Adrenal gland (tissue), 12 donors: ENCODE results near the gene MRPL44. TPM values are rescaled to one million over a fixed set of nuclear protein-coding genes. Genes with fewer than 3 reads are reported as not detected.
A peak's percentile ranks its signal among the peaks of the same experiment; 100 is the strongest.

Source experiments
- DNase-seq, 7 donors: peaks; one replicate each; pipeline ENCODE4 v3.0.0-alpha.2; 2019 to 2020
- H3K27ac ChIP-seq, 5 donors: fragments of 200-600 bp; sonication (generic) in 4 of 5; 1 replicate in 3 of 5; 2 replicates in 2 of 5; pipeline versions ENCODE4 v1.5.1 to v1.8.0; 2016 to 2020; ENCODE audit warnings: mild to moderate bottlenecking in 1 of 5
- H3K27me3 ChIP-seq: fragments of 200-600 bp; 2 replicates; pipeline ENCODE4 v1.8.0; 2021
- H3K36me3 ChIP-seq, 2 donors: fragments of 200-600 bp; replicated peaks in 1 of 2; 1 replicate in 1 of 2; 2 replicates in 1 of 2; pipeline versions ENCODE4 v1.5.1 to v1.8.0; 2018 to 2022
- H3K4me1 ChIP-seq, 2 donors: fragments of 200-600 bp; replicated peaks in 1 of 2; 1 replicate in 1 of 2; 2 replicates in 1 of 2; pipeline versions ENCODE4 v1.5.1 to v1.8.0; 2018 to 2021
- H3K4me3 ChIP-seq, 4 donors: fragments of 200-600 bp; sonication (generic) in 3 of 4; one replicate each; pipeline ENCODE4 v1.5.1; 2016 to 2018
- H3K9me3 ChIP-seq, 3 donors: fragments of 200-600 bp; sonication (generic) in 1 of 3; replicated peaks in 1 of 3; 1 replicate in 2 of 3; 2 replicates in 1 of 3; pipeline versions ENCODE4 v1.5.1 to v1.8.0; 2016 to 2021
- POLR2A ChIP-seq, 2 donors: fragments of 450-650 bp; IDR thresholded peaks; one replicate each; pipeline ENCODE4 v1.6.1; 2017; ENCODE audit warnings: antibody characterized with exemption in 2 of 2, mild to moderate bottlenecking in 2 of 2, moderate library complexity in 1 of 2
- WGBS, 4 donors: extraction: QIAGEN DNeasy Blood & Tissue Kit in 2 of 4; methylation state at CpG; one replicate each; pipeline versions ENCODE4 v1.1.5 to v1.1.7; 2013 to 2017; 5-methylcytosine and 5-hydroxymethylcytosine counted together
- intact Hi-C, 2 donors: fragments of 100-400 bp; cut with DNase I; formaldehyde crosslinking; loops; one replicate each; pipeline versions ENCODE4 v1.14.1 to v1.15.0; 2022 to 2023
- polyA plus RNA-seq, 3 donors: library from polyadenylated mRNA; stranded (reverse); fragments of 200-250 nt in 2 of 3; fragments of 350-450 nt in 1 of 3; fragmentation: Illumina TruSeq in 1 of 3; extraction: RNeasy Lipid Tissue Mini Kit (QIAGEN cat#74804) in 1 of 3; gene quantifications; one replicate each; pipeline ENCODE4 v1.2.3, GENCODE V29; 2013 to 2014
- total RNA-seq, 9 donors: library from RNA; depleted of rRNA in 4 of 9; stranded (reverse); fragments of >200 nt in 4 of 9; fragments of 120-200 nt in 1 of 9; fragmentation: NEBNext Ultra II Directional in 1 of 9; extraction: Animal tissue kit (Norgen Biotek cat#: 25700) in 1 of 9; gene quantifications; one replicate each; pipeline versions ENCODE4 v1.1.0 to v1.2.4, GENCODE V29; 2013 to 2023
- TF ChIP-seq, protein P1 (sequence below), 6 experiments: fragments of 450-650 bp in 4 of 6; fragments of 200-600 bp in 2 of 6; sonication (generic) in 1 of 6; IDR thresholded peaks; 1 replicate in 5 of 6; 2 replicates in 1 of 6; pipeline versions ENCODE4 v1.5.1 to v1.8.0; 2016 to 2021; ENCODE audit warnings: antibody characterized with exemption in 6 of 6, mild to moderate bottlenecking in 2 of 6, moderate library complexity in 1 of 6
- donor health status: healthy with polysubstance abuse.
- donor health status: Bipolar disorder and iron deficiency.
- donor health status: DM: yes; HTN: yes; CAD: no.
- donor health status: DM: no; HTN: no; CAD: no.
- donor health status: DM: no; HTN: no; CAD: no.
- donor health status: DM: yes; HTN: yes; CAD: no.

Gene MRPL44
- total and polyA plus RNA-seq, 12 donors, result 11.7 to 99.2 (median 38.0) TPM

GRCh38 chr2:223969315-223969714 lies 12.1 kb downstream of the MRPL44 start:
- TF ChIP-seq, protein P1, sequence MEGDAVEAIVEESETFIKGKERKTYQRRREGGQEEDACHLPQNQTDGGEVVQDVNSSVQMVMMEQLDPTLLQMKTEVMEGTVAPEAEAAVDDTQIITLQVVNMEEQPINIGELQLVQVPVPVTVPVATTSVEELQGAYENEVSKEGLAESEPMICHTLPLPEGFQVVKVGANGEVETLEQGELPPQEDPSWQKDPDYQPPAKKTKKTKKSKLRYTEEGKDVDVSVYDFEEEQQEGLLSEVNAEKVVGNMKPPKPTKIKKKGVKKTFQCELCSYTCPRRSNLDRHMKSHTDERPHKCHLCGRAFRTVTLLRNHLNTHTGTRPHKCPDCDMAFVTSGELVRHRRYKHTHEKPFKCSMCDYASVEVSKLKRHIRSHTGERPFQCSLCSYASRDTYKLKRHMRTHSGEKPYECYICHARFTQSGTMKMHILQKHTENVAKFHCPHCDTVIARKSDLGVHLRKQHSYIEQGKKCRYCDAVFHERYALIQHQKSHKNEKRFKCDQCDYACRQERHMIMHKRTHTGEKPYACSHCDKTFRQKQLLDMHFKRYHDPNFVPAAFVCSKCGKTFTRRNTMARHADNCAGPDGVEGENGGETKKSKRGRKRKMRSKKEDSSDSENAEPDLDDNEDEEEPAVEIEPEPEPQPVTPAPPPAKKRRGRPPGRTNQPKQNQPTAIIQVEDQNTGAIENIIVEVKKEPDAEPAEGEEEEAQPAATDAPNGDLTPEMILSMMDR (IDR thresholded peaks at IDR 0.05), result no peak
- intact Hi-C loops, result no loop called here
- no peak for DNase-seq
- H3K27me3 ChIP-seq, result no peaks in the 10 kb centered on the region
- H3K27ac ChIP-seq, result no peak overlapping the region
- peaks cover 0 to 23% of the 10 kb centered on the region in 2 donors for H3K36me3 ChIP-seq
- 14 to 43% (median 32%) methylated on average over 1 to 3 of the region's 3 CpGs for WGBS, 4 donors
- H3K9me3 ChIP-seq, result no peaks in the 10 kb centered on the region
- H3K4me3 ChIP-seq, result no peak overlapping the region
- H3K4me1 ChIP-seq, result no peaks in the 10 kb centered on the region

GRCh38 chr2:223969856-223970255 lies 12.6 kb downstream of the MRPL44 start:
- 68 to 81% (median 77%) methylated on average over 1 of the region's 1 CpG for WGBS, 4 donors
- TF ChIP-seq POLR2A (IDR thresholded peaks at IDR 0.05), result no peak
- TF ChIP-seq, protein P1 (IDR thresholded peaks at IDR 0.05), result no peak
- intact Hi-C loops, result loop anchor here in 1 of 2 donors (5.0 kb wide), 1 partner anchor 312 kb away; no protein-coding TSS in a partner anchor

GRCh38 chr2:223970343-223971128 lies 13.3 kb downstream of the MRPL44 start:
- H3K4me1 ChIP-seq, result no peaks in the 10 kb centered on the region
- DNase-seq, result peak in 5 of 7 donors; percentile 26 to 68 (median 62)
- H3K36me3 ChIP-seq, result peaks cover 0 to 20% of the 10 kb centered on the region in 2 donors
- H3K27me3 ChIP-seq, result no peaks in the 10 kb centered on the region
- intact Hi-C loops, result loop anchor here in 1 of 2 donors (5.0 kb wide), 1 partner anchor 312 kb away; no protein-coding TSS in a partner anchor
- no peak for TF ChIP-seq POLR2A (IDR thresholded peaks at IDR 0.05)
- TF ChIP-seq, protein P1 (IDR thresholded peaks at IDR 0.05), result peak; percentile 85 to 98 (median 91)
- WGBS, 4 donors, result 59 to 66% (median 63%) methylated on average over 8 of the region's 8 CpGs
- no peaks in the 10 kb centered on the region for H3K9me3 ChIP-seq
- no peak overlapping the region for H3K4me3 ChIP-seq
- no peak overlapping the region for H3K27ac ChIP-seq

More at GRCh38 chr2:223969856-223970255, 12.6 kb downstream of the MRPL44 start:
- no peak for DNase-seq
- H3K36me3 ChIP-seq, result peaks cover 0 to 20% of the 10 kb centered on the region in 2 donors
- no peak overlapping the region for H3K4me3 ChIP-seq
- H3K4me1 ChIP-seq, result no peaks in the 10 kb centered on the region
- H3K27ac ChIP-seq, result no peak overlapping the region
- no peaks in the 10 kb centered on the region for H3K9me3 ChIP-seq
- no peaks in the 10 kb centered on the region for H3K27me3 ChIP-seq

DNA sequence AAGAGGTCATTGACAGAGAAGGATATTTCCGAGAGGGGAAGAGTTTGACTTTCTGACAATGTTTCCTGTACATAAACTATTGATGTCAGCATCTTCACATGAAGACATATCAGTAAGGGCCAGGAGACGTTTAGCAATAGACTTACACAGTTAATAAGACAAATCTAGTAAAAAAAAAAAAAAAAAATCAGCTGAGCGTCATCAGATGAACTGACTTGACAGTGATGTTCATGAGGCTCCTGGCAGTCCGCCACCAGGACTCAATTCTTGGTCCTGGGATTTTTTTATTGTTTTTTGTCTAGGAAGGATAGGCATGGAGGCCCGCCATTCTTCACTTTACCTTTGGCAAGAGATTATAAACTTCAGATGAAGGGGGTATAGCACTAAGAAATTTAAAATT lies 14.5 kb downstream of the MRPL44 start:
- Histone ChIP-seq H3K36me3 (peaks cover 0 to 16% of the 10 kb centered on the region in 2 donors), H3K27me3 (no peaks in the 10 kb centered on the region), H3K4me3 (no peak overlapping the region), H3K4me1 (no peaks in the 10 kb centered on the region), H3K9me3 (no peaks in the 10 kb centered on the region), H3K27ac (no peak overlapping the region)
- WGBS, 4 donors, result 85 to 94% (median 88%) methylated on average over 5 of the region's 5 CpGs
- no peak for DNase-seq
- TF ChIP-seq, protein P1 (IDR thresholded peaks at IDR 0.05), result no peak
- TF ChIP-seq POLR2A (IDR thresholded peaks at IDR 0.05), result no peak
- intact Hi-C loops, result loop anchor here in 1 of 2 donors (5.0 kb wide), 1 partner anchor 311 kb away; no protein-coding TSS in a partner anchor
